ENCODE results near the gene PGBD1. TPM values are rescaled to one million over a fixed set of nuclear protein-coding genes. Genes with fewer than 3 reads are reported as not detected.

The PGBD1 gene
- total RNA-seq, 1 donor from 2014 or later = 14.4 TPM

- Mint-ChIP-seq H3K9me3 (peaks cover 3% of the 10 kb centered on the region), H3K36me3 (ENCODE audit: low read depth) (peaks cover 11% of the 10 kb centered on the region), H3K27me3 (ENCODE audit: low read depth) (peaks cover 26% of the 10 kb centered on the region), H3K27ac (ENCODE audit: unreplicated experiment) (no peak overlapping the region), H3K4me1 (peaks cover 40% of the 10 kb centered on the region), H3K4me3 (peak overlapping the region; percentile 98)
- no peak for DNase-seq (ENCODE audit: low read depth, low spot score)
- TF ChIP-seq CTCF (conservative IDR thresholded peaks at IDR 0.05) = no peak
Observed at GRCh38 chr6:28351087-28351486, 69.7 kb downstream of the PGBD1 start.

- Mint-ChIP-seq H3K27ac (ENCODE audit: unreplicated experiment) (no peak overlapping the region), H3K4me3 (peak overlapping the region; percentile 98), H3K36me3 (ENCODE audit: low read depth) (peaks cover 11% of the 10 kb centered on the region), H3K9me3 (peaks cover 3% of the 10 kb centered on the region), H3K27me3 (ENCODE audit: low read depth) (peaks cover 21% of the 10 kb centered on the region), H3K4me1 (peaks cover 43% of the 10 kb centered on the region)
- TF ChIP-seq CTCF (conservative IDR thresholded peaks at IDR 0.05) = no peak
- DNase-seq (ENCODE audit: low read depth, low spot score) = no peak
Observed at GRCh38 chr6:28351493-28351925, 70.1 kb downstream of the PGBD1 start.

Other genes with a start within 250 kb of the PGBD1 start
- 0.91 and 0.98 TPM in 2 replicates for gene ZNF165, start 201.0 kb upstream of the PGBD1 start, total RNA-seq
- gene ZSCAN16, start 157.0 kb upstream of the PGBD1 start, total RNA-seq = 11.1 and 11.8 TPM in 2 replicates
- gene ZKSCAN8, start 139.7 kb upstream of the PGBD1 start, total RNA-seq = 37.9 and 40.1 TPM in 2 replicates
- 30.3 and 31.4 TPM in 2 replicates for gene ZSCAN9, start 56.3 kb upstream of the PGBD1 start, total RNA-seq
- gene ZKSCAN4, start 29.3 kb upstream of the PGBD1 start, total RNA-seq = 7.9 and 8.1 TPM in 2 replicates
- not detected in 2 replicates for gene NKAPL, start 22.3 kb upstream of the PGBD1 start, total RNA-seq
- gene ZSCAN26, start 14.4 kb upstream of the PGBD1 start, total RNA-seq = 15.0 and 19.8 TPM in 2 replicates
- gene ZSCAN31, start 54.6 kb downstream of the PGBD1 start, total RNA-seq = 5.7 and 6.7 TPM in 2 replicates
- 11.5 and 12.1 TPM in 2 replicates for gene ZKSCAN3, start 68.4 kb downstream of the PGBD1 start, total RNA-seq
- 16.6 and 18.0 TPM in 2 replicates for gene ZSCAN12, start 118.2 kb downstream of the PGBD1 start, total RNA-seq
- 11.8 and 12.5 TPM in 2 replicates for gene ZSCAN23, start 161.9 kb downstream of the PGBD1 start, total RNA-seq
- gene GPX6, start 234.2 kb downstream of the PGBD1 start, total RNA-seq = not detected in 2 replicates
- not detected in 2 replicates for gene GPX5, start 244.3 kb downstream of the PGBD1 start, total RNA-seq

Measured in neural crest cell (in vitro differentiated cells).